Measurements from ENCODE around the gene EFNA1. TPM values are rescaled to one million over a fixed set of nuclear protein-coding genes. Genes with fewer than 3 reads are reported as not detected.
"Not testable (repeated sequence)": the region's sequence is repeated elsewhere in the genome, so short reads cannot be mapped to it uniquely, and the experiment has no call there.

Gene EFNA1
- total RNA-seq, 2 experiments from 2014 or later: not detected

DNA sequence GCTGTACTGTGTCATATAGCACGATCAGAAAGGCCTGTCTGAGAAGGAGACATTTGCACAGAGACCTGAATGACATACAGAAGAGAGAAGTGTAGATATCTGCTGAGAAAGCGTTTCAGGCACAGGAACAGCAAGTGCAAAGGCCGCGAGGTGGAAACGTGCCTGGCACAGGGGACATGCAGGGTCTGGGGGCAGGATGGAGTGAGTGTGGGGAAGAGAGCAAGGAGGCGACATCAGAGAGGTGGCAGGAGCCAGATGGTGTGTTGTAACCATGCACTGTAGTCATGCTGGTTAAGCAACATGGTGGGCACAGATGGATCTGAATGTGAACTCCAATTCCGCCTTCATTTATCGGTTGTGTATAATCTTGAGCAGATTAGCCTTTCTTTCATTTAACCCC lies 32.5 kb downstream of the EFNA1 start:
- ChIA-PET POLR2A (no interaction called here), CTCF (ENCODE audit: unreplicated experiment) (no interaction called here)
- Histone ChIP-seq H3K4me3 (ENCODE audit: low read depth, low read length, poor library complexity, severe bottlenecking) (no peak overlapping the region), H3K9me2 (ENCODE audit: insufficient read depth, low read length) (no peaks in the 10 kb centered on the region), H3K9me3 (ENCODE audit: low read length) (no peaks in the 10 kb centered on the region), H3K4me1 (ENCODE audit: insufficient read depth, low read length, poor library complexity, severe bottlenecking) (no peaks in the 10 kb centered on the region), H3K27ac (ENCODE audit: low read depth, low read length, poor library complexity, severe bottlenecking) (no peak overlapping the region), H3K4me2 (ENCODE audit: low read length) (no peak overlapping the region), H4K20me1 (ENCODE audit: insufficient read depth, low read length) (no peaks in the 10 kb centered on the region), H2AFZ (ENCODE audit: low read length) (no peak overlapping the region), H3K36me3 (ENCODE audit: insufficient read depth, low read length) (no peaks in the 10 kb centered on the region), H3K79me2 (ENCODE audit: insufficient read depth, low read depth, low read length) (no peaks in the 10 kb centered on the region)
- no TSS peak for BruUV-seq (replicated peaks)
- no peak for TF ChIP-seq EZH2phosphoT487 (IDR thresholded peaks at IDR 0.05; ENCODE audit: borderline replicate concordance, low read depth, low read length)
- no peak for TF ChIP-seq CTCF (conservative IDR thresholded peaks at IDR 0.05; ENCODE audit: low read length)
- DNase-seq (ENCODE audit: low spot score): no peak
- intact Hi-C loops (cut with micrococcal nuclease; ENCODE audit: unreplicated experiment): no loop called here

- BruUV-seq (replicated peaks); H3K9me2 ChIP-seq (ENCODE audit: insufficient read depth, low read length); H3K4me2 ChIP-seq (ENCODE audit: low read length); H4K20me1 ChIP-seq (ENCODE audit: insufficient read depth, low read length); H3K79me2 ChIP-seq (ENCODE audit: insufficient read depth, low read depth, low read length); H3K4me1 ChIP-seq (ENCODE audit: insufficient read depth, low read length, poor library complexity, severe bottlenecking); DNase-seq (ENCODE audit: low spot score); H3K9me3 ChIP-seq (ENCODE audit: low read length); CTCF ChIA-PET (ENCODE audit: unreplicated experiment); H2AFZ ChIP-seq (ENCODE audit: low read length); intact Hi-C loops (cut with micrococcal nuclease; ENCODE audit: unreplicated experiment); H3K27ac ChIP-seq (ENCODE audit: low read depth, low read length, poor library complexity, severe bottlenecking); H3K36me3 ChIP-seq (ENCODE audit: insufficient read depth, low read length); H3K4me3 ChIP-seq (ENCODE audit: low read depth, low read length, poor library complexity, severe bottlenecking): not testable (repeated sequence)
- POLR2A ChIA-PET: interaction anchor here (0.6 to 0.7 kb wide), 2 partner anchors 72 to 496 kb away, joined by 3 read pairs; no protein-coding TSS in a partner anchor
These were observed 35.0 kb downstream of the EFNA1 start for GRCh38 chr1:155162631-155163030.

DNA sequence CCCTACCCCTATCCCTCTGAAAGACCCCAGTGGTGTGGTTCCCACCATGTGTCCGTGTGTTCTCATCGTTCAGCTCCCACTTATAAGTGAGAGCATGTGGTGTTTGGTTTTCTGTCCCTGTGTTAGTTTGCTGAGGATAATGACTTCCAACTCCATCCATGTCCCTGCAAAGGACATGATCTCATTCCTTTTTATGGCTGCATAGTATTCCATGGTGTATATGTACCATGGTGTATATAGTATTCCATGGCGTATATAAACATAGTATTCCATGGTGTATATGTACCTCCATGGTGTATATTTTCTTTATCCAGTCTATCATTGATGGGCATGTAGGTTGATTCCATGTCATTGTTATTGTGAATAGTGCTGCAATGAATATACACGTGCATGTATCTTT lies 36.1 kb downstream of the EFNA1 start:
- intact Hi-C loops (cut with micrococcal nuclease; ENCODE audit: unreplicated experiment); CTCF ChIA-PET (ENCODE audit: unreplicated experiment); POLR2A ChIA-PET; BruUV-seq (replicated peaks); H3K27ac ChIP-seq (ENCODE audit: low read depth, low read length, poor library complexity, severe bottlenecking); H2AFZ ChIP-seq (ENCODE audit: low read length); H3K4me2 ChIP-seq (ENCODE audit: low read length); H3K79me2 ChIP-seq (ENCODE audit: insufficient read depth, low read depth, low read length); H3K36me3 ChIP-seq (ENCODE audit: insufficient read depth, low read length); H4K20me1 ChIP-seq (ENCODE audit: insufficient read depth, low read length); H3K4me3 ChIP-seq (ENCODE audit: low read depth, low read length, poor library complexity, severe bottlenecking); H3K9me2 ChIP-seq (ENCODE audit: insufficient read depth, low read length); DNase-seq (ENCODE audit: low spot score); H3K9me3 ChIP-seq (ENCODE audit: low read length): not testable (repeated sequence)
- peaks cover 12% of the 10 kb centered on the region for H3K4me1 ChIP-seq (ENCODE audit: insufficient read depth, low read length, poor library complexity, severe bottlenecking)

DNA sequence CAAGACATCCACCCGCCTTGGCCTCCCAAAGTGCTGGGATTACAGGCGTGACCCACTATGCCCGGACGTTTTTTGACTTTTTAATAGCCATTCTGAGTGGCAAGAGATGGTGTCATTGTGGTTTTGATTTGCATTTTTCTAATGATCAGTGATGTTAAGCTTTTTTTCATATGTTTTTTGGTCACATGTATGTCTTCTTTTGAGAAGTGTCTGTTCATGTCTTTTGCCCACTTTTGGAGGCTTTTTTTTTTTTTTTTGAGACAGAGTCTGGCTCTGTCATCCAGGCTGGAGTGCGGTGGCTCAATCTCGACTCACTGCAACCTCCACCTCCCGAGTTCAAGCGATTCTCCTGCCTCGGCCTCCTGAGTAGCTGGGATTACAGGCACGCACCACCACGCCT lies 36.9 kb downstream of the EFNA1 start:
- DNase-seq (ENCODE audit: low spot score); H3K9me2 ChIP-seq (ENCODE audit: insufficient read depth, low read length); POLR2A ChIA-PET; intact Hi-C loops (cut with micrococcal nuclease; ENCODE audit: unreplicated experiment); H3K4me2 ChIP-seq (ENCODE audit: low read length); H3K79me2 ChIP-seq (ENCODE audit: insufficient read depth, low read depth, low read length); H3K9me3 ChIP-seq (ENCODE audit: low read length); H4K20me1 ChIP-seq (ENCODE audit: insufficient read depth, low read length); H3K4me3 ChIP-seq (ENCODE audit: low read depth, low read length, poor library complexity, severe bottlenecking); BruUV-seq (replicated peaks); H3K27ac ChIP-seq (ENCODE audit: low read depth, low read length, poor library complexity, severe bottlenecking); H2AFZ ChIP-seq (ENCODE audit: low read length): not testable (repeated sequence)
- CTCF ChIA-PET (ENCODE audit: unreplicated experiment): interaction anchor here (2.3 kb wide), 1 partner anchor 73 kb away, joined by 7 read pairs; no protein-coding TSS in a partner anchor
- H3K4me1 ChIP-seq (ENCODE audit: insufficient read depth, low read length, poor library complexity, severe bottlenecking): peaks cover 12% of the 10 kb centered on the region
- peaks cover 11% of the 10 kb centered on the region; the same call in 1 of the 2 replicates for H3K36me3 ChIP-seq (ENCODE audit: insufficient read depth, low read length)

All from OCI-LY7 (cell line).